ENCODE measurements around the gene CYB5R3.

CYB5R3 gene

DNA sequence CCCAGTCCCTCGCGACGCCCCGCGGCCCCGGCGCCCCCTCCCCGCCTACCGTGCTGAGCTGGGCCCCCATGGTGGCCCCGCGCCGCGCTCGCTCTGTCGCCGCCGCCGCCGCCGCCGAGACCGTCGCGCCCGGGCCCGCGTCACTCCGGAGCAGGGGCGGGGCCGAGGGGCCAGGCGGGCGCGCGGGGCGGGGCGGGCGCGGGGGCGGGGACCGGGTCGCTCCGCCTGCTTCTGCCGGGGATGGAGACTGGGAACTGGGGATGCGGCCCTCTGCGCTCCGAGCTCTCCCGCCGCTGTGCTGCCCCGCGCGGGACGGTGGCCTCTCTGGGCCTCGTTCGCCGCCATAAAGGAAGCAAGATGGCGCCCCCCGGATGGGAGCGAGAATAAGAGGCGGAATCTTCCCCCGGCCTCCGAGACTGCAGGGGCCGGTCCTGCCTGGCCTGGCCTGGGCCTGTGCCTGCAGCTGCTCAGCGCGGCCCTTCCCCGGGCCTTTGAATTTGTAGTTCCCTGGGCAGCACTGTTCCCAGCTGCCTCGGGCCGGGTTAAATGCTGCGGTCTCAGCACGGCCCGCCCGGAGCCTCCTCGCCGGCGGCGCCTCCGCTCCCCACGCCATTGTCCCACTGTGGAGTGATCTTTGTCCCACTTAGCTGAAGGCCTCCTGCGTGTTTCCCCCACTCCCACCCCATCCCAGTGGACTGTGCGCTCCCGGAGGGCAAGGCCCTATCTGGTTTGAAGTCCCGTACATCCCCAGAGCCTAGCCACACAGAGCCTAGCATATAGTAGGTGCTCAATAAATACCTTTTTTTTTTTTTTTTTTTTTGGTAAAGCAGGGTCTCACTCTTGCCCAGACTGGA, at the start of gene CYB5R3:
TSS of gene CYB5R3 (minus strand) at position 147 of the 854 bp plus-strand sequence. CDS start at position 70, 77 bp downstream.
- peak within 1 kb of the TSS; percentile 92 for H3K4me3 ChIP-seq (ENCODE audit: low read length)
- peaks cover 4% of the 10 kb centered on the region for H3K4me1 ChIP-seq (ENCODE audit: control insufficient read depth, low read depth, low read length)

DNA sequence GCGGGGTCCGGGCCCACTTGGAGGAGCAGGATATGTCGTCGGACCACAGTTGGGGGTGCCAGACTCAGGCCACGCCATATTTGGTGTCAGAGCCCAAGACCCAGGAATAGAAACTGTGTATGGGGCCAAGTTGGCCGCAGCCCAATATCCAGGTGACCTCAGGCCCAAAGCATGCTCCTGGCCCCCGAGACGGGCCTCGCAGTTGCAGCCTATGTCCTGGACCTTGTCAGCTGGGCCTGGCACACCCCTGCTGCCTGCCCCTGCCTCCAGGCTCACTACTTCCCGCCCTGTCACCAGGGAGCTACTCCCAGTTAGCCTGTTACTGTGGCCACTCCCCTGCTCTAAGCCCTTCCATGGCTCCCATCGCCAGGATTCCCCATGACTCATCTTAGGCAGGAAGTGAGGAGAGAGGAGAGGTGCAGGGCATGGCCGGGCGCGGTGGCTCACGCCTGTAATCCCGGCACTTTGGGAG, 48.4 kb upstream of the CYB5R3 start:
- Histone ChIP-seq H3K9me3 (ENCODE audit: control insufficient read depth, low read depth, low read length) (no peaks in the 10 kb centered on the region), H3K27me3 (ENCODE audit: control insufficient read depth, insufficient read depth, low read length) (no peaks in the 10 kb centered on the region), H3K36me3 (ENCODE audit: control insufficient read depth, low read depth, low read length) (no peaks in the 10 kb centered on the region), H3K4me1 (ENCODE audit: control insufficient read depth, low read depth, low read length) (no peaks in the 10 kb centered on the region), H3K27ac (ENCODE audit: low read length) (no peak overlapping the region), H3K4me3 (ENCODE audit: low read length) (no peak overlapping the region), H3K9ac (ENCODE audit: low read length) (no peak overlapping the region)

More for the DNA sequence above, at the start of gene CYB5R3:
- H3K9me3 ChIP-seq (ENCODE audit: control insufficient read depth, low read depth, low read length), result no peaks in the 10 kb centered on the region
- no peaks in the 10 kb centered on the region for H3K36me3 ChIP-seq (ENCODE audit: control insufficient read depth, low read depth, low read length)
- no peaks in the 10 kb centered on the region for H3K27me3 ChIP-seq (ENCODE audit: control insufficient read depth, insufficient read depth, low read length)
- peak within 1 kb of the TSS; percentile 74 for H3K9ac ChIP-seq (ENCODE audit: low read length)
- H3K27ac ChIP-seq (ENCODE audit: low read length), result peak within 1 kb of the TSS; percentile 79

DNA sequence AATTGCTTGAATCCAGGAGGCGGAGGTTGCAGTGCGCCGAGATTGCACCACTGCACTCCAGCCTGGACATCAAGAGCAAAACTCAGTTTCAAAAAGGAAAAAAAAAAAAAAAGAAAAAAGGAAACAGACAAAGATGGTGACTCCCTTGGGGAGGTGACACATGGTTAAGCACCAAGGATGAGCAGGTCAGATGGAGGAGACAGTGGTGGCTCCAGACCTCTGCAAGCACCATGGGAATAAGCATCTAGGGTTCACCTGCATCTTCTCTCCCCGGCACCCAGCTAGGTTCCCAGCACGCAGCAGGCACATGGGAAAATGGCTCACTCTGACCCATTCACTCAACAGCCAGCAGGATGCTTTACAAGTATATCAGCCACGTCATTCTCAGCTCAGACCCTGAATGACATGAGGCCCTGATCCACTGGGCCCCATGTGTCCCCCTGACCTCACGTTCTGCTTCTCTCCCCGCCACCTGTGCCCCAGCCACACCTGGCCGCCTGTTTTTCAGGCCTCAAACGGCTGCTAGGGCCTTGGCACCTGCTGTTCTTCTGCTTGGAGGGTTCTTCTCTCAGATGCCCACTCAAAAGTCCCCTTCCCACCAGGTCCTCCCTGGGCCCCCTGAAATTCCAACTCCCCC, 47.3 kb upstream of the CYB5R3 start:
- no peaks in the 10 kb centered on the region for H3K9me3 ChIP-seq (ENCODE audit: control insufficient read depth, low read depth, low read length)
- no peak overlapping the region for H3K4me3 ChIP-seq (ENCODE audit: low read length)
- H3K36me3 ChIP-seq (ENCODE audit: control insufficient read depth, low read depth, low read length), result no peaks in the 10 kb centered on the region
- H3K4me1 ChIP-seq (ENCODE audit: control insufficient read depth, low read depth, low read length), result no peaks in the 10 kb centered on the region
- no peaks in the 10 kb centered on the region for H3K27me3 ChIP-seq (ENCODE audit: control insufficient read depth, insufficient read depth, low read length)
- H3K27ac ChIP-seq (ENCODE audit: low read length), result no peak overlapping the region
- H3K9ac ChIP-seq (ENCODE audit: low read length), result no peak overlapping the region

DNA sequence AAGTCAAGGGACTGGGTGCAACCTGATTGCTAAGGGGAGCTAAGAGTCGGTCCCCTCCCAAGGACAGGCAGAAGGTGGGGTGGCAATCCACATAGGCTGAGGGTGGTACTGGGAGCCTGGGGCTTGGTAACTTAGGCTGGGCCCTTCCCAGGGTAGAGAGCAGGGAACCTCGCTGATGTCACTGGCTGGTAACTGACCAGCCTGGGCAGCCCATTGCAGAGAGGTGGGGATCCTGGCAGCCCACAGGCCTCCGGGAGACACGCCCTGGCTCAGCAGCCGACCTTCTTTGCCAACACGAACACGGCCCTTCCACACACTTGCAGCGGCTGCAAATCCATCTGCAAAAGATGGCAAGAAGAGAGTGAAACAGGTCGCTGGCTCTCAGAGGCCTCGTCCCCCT, 46.1 kb upstream of the CYB5R3 start:
- Histone ChIP-seq H3K9me3 (ENCODE audit: control insufficient read depth, low read depth, low read length) (no peaks in the 10 kb centered on the region), H3K36me3 (ENCODE audit: control insufficient read depth, low read depth, low read length) (no peaks in the 10 kb centered on the region), H3K9ac (ENCODE audit: low read length) (no peak overlapping the region), H3K27me3 (ENCODE audit: control insufficient read depth, insufficient read depth, low read length) (no peaks in the 10 kb centered on the region), H3K27ac (ENCODE audit: low read length) (no peak overlapping the region), H3K4me1 (ENCODE audit: control insufficient read depth, low read depth, low read length) (no peaks in the 10 kb centered on the region), H3K4me3 (ENCODE audit: low read length) (no peak overlapping the region)

DNA sequence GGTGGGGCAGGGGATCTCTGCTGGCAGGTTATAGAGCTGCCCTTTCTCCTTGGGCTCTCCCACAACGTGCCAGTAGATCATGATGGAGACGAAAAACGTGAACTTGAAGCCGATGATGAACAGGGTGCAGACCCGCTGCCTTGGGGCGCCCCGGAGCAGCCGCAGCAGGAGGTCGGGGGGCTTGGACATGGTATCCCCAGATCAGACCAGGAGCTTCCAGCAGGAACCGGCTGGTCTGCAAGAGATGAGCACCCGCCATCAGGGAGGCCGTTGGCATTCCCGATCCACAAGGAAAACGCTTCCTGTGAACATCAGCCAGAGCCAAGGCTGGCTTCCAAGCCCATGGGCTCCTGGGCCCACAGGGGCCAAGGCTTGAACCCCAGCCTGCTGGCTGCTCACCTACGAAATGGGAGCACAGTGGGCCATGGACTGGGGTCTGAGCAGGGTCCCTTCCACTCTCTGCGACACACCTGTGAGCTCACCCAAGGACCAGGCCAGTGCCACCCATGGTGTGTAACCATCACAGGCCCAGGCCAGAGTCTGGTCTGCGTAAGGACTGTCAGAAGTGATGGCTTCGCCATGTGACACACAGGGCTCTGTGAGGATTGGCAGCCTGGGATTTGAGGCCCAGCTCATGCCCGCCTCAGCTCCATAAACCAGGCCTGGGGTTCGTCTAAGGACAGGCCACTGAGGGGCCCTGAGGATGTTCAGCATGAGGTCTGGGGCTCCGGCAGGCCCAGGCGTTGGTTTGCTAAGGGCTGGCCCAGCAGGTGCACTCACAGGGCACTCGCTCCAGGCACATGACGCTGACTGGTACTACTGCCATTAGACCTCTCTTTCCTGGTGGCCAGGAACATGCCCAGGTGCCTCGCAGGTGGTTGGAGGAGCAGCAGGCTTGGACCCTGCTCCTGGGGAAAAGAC, 44.8 kb upstream of the CYB5R3 start:
- Histone ChIP-seq H3K27ac (ENCODE audit: low read length) (no peak overlapping the region), H3K27me3 (ENCODE audit: control insufficient read depth, insufficient read depth, low read length) (no peaks in the 10 kb centered on the region), H3K36me3 (ENCODE audit: control insufficient read depth, low read depth, low read length) (no peaks in the 10 kb centered on the region), H3K4me1 (ENCODE audit: control insufficient read depth, low read depth, low read length) (no peaks in the 10 kb centered on the region), H3K4me3 (ENCODE audit: low read length) (no peak overlapping the region), H3K9me3 (ENCODE audit: control insufficient read depth, low read depth, low read length) (no peaks in the 10 kb centered on the region), H3K9ac (ENCODE audit: low read length) (no peak overlapping the region)

DNA sequence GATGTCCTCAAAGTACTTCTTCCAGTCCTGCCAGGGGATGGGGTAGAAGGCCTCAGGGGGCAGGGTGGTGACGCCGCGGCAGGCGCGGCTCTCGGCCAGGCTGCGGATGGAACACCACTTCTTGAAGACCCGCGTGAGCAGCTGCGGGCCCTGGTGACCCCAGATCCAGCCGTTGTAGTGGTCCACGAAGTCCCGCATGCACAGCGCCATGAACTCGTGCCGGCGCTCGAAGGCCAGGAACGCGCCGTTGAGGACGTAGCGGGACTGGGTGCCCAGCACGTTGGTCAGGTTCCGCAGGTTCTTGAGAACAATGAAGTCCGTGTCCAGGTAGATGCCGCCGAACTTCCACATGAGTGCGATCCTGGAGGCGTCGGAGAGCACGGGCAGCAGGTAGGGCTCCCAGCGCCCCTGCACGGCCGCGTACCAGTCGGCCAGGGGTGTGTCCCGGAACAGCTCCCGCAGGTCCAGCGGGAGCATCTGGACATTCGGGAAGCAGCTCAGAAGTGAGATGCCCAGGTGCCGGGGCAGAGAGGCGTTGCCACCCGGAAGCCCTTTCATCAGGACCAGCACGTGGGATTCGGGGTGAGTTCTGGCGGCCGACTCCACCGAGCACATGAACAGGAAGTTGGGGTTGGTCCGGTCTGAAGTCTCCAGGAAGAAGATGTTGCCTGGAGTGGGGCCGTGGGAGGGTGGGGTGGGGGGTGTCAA, 44.0 kb upstream of the CYB5R3 start:
- Histone ChIP-seq H3K4me3 (ENCODE audit: low read length) (no peak overlapping the region), H3K36me3 (ENCODE audit: control insufficient read depth, low read depth, low read length) (no peaks in the 10 kb centered on the region), H3K4me1 (ENCODE audit: control insufficient read depth, low read depth, low read length) (peaks cover 5% of the 10 kb centered on the region), H3K27ac (ENCODE audit: low read length) (no peak overlapping the region), H3K9ac (ENCODE audit: low read length) (no peak overlapping the region), H3K9me3 (ENCODE audit: control insufficient read depth, low read depth, low read length) (no peaks in the 10 kb centered on the region), H3K27me3 (ENCODE audit: control insufficient read depth, insufficient read depth, low read length) (no peaks in the 10 kb centered on the region)

DNA sequence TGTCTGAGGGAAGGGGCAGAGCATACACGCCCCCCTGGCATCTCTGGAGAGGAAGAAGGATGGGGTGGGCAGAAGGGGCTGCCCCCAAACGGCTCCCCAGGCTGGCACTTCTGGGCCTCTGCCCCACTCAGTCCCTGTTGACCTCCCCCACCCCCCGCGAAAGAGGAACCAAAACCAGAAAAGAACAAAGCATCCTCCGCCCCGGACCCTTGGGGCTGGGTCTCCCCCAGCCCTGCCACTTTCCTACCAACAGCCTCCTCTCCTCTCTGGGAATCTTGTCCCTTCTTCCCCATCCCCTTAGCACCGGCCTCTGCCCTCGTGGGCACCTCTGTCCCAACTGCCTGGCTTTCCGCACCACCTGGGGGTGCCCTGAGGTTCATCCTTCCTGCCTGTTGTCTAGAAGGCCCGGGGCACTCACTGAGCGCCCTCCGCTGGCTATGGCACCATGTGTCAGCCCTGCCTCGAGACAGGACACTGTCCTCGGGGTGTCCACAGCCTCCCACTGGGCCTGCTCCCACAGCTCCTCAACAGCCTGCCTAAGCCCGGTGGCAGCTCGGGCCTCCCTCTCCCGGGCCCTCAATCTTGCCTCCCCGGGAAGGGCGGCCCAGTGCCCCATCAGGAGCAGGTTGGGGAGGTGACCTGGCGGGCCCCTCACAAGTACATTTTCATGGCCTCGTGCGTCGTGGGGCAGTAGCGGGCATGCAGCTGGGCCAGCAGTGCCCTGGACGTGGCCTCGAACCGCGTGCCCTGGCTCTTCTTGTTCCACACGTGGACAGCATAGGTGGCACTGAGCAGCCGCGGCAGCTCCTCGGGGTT, 43.3 kb upstream of the CYB5R3 start:
- Histone ChIP-seq H3K4me1 (ENCODE audit: control insufficient read depth, low read depth, low read length) (peaks cover 5% of the 10 kb centered on the region), H3K27ac (ENCODE audit: low read length) (no peak overlapping the region), H3K9me3 (ENCODE audit: control insufficient read depth, low read depth, low read length) (no peaks in the 10 kb centered on the region), H3K36me3 (ENCODE audit: control insufficient read depth, low read depth, low read length) (no peaks in the 10 kb centered on the region), H3K27me3 (ENCODE audit: control insufficient read depth, insufficient read depth, low read length) (no peaks in the 10 kb centered on the region), H3K9ac (ENCODE audit: low read length) (no peak overlapping the region), H3K4me3 (ENCODE audit: low read length) (no peak overlapping the region)

DNA sequence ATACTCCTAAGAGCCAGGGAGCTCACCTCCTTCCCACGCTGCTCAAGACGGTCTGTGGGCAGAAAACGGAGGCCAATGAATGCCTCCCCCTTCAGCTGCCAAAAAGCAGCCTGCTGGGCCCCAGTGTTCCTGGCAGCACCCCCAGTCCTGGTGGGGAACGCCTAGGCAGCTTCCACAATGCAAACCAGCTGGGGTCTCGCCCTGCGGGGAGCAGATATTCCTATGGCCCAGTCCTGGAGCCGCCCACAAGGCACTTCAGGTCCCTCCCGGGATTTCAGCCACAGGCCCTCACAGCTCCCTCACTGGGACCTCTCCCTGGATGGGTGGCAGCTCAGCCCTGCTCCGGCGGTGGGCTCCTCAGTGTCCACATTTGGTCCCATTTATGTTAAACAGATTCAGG, 42.2 kb upstream of the CYB5R3 start:
- no peak overlapping the region for H3K4me3 ChIP-seq (ENCODE audit: low read length)
- no peaks in the 10 kb centered on the region for H3K9me3 ChIP-seq (ENCODE audit: control insufficient read depth, low read depth, low read length)
- no peaks in the 10 kb centered on the region for H3K27me3 ChIP-seq (ENCODE audit: control insufficient read depth, insufficient read depth, low read length)
- no peaks in the 10 kb centered on the region for H3K36me3 ChIP-seq (ENCODE audit: control insufficient read depth, low read depth, low read length)
- no peak overlapping the region for H3K9ac ChIP-seq (ENCODE audit: low read length)
- H3K4me1 ChIP-seq (ENCODE audit: control insufficient read depth, low read depth, low read length), result peaks cover 5% of the 10 kb centered on the region
- no peak overlapping the region for H3K27ac ChIP-seq (ENCODE audit: low read length)

DNA sequence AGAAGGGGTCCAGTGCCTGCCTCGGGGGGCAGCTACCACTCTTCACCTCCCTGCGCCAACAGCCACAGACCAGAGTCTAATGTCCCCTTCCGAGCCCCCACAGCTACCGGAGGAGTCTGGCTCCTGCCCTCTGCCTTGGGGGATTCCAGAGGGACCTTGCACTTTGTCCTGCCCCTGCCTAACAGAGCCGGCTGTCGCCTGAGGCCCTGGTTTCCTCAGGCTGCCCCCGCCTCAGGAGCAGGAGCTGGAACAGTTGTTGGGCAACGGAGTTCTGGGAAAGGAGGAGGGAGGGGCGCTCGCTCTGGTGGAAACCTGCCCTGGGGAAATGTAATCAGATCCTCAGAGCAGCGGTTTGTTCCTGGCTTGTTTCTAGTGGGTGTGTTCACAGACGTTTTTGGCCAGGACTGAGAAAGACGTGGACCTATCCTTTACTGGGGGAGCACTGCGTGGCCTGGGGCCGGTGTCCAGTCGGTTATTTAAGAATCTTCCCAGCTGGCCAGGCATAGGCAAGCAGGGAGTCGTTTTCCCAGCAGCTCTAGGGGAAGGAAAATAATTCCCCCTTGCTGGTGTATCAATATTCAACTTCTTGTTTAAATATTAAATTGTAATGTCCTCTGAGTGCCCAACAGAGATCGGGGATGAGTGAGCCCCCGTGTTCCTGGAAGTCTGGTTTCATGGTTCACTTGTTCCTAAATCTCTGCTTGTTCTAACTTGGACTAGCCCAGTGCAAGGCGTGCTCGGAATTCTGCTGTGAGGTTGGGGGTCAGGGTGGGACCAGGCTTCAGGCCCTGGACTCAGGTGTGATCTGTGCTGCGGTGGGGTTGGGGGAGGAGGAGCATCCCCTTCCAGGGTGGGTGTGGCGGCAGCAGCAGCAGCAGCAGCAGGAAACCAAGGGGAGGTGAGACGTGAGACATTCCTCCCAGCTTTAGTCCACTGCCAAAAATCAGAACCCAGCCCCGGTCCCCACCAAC, 39.3 kb upstream of the CYB5R3 start:
- H3K4me1 ChIP-seq (ENCODE audit: control insufficient read depth, low read depth, low read length), result peaks cover 5% of the 10 kb centered on the region

More for the DNA sequence above, 39.3 kb upstream of the CYB5R3 start:
- Histone ChIP-seq H3K27ac (ENCODE audit: low read length) (no peak overlapping the region), H3K9ac (ENCODE audit: low read length) (no peak overlapping the region), H3K36me3 (ENCODE audit: control insufficient read depth, low read depth, low read length) (no peaks in the 10 kb centered on the region), H3K27me3 (ENCODE audit: control insufficient read depth, insufficient read depth, low read length) (no peaks in the 10 kb centered on the region), H3K9me3 (ENCODE audit: control insufficient read depth, low read depth, low read length) (no peaks in the 10 kb centered on the region), H3K4me3 (ENCODE audit: low read length) (no peak overlapping the region)
